SU-DHL-6 (cell line): ENCODE results near the gene CSNK1G2.

ENCODE experiments used
- H2AFZ ChIP-seq: fragments of 200-600 bp; sonication (generic); 2 replicates; pipeline ENCODE4 v1.6.1; 2014; ENCODE audit warnings: low read depth, mild to moderate bottlenecking, moderate library complexity, mixed read lengths, antibody characterized with exemption, low read length; ENCODE audit not compliant: severe bottlenecking
- H3F3A ChIP-seq: fragments of 200-600 bp; shearing (Covaris generic); 2 replicates; pipeline ENCODE4 v1.6.0; 2016; ENCODE audit warnings: antibody characterized with exemption, mild to moderate bottlenecking; ENCODE audit not compliant: insufficient read depth
- H3K27ac ChIP-seq: fragments of 200-600 bp; sonication (generic); 2 replicates; pipeline ENCODE4 v1.5.1; 2016; ENCODE audit warnings: low read depth, mild to moderate bottlenecking, low read length, moderate library complexity, mixed read lengths
- H3K27me3 ChIP-seq: fragments of 200-600 bp; sonication (generic), shearing (Covaris generic); 2 replicates; pipeline ENCODE4 v1.6.0; 2014; ENCODE audit warnings: mild to moderate bottlenecking, low read length
- H3K36me3 ChIP-seq: fragments of 200-600 bp; sonication (generic); 2 replicates; pipeline ENCODE4 v1.6.1; 2014; ENCODE audit warnings: mild to moderate bottlenecking, low read length, mixed read lengths
- H3K4me2 ChIP-seq: fragments of 300-600, 200-600 bp; shearing (Covaris generic), sonication (generic); 2 replicates; pipeline ENCODE4 v1.6.0; 2014; ENCODE audit warnings: low read length, low read depth, mild to moderate bottlenecking; ENCODE audit not compliant: poor library complexity, severe bottlenecking
- H3K4me3 ChIP-seq: fragments of 200-600 bp; sonication (generic); 2 replicates; pipeline ENCODE4 v1.5.1; 2014; ENCODE audit warnings: antibody characterized with exemption, low read length, mild to moderate bottlenecking, mixed read lengths; ENCODE audit not compliant: insufficient read depth, poor library complexity, severe bottlenecking
- H3K79me2 ChIP-seq: fragments of 200-600 bp; sonication (generic); 2 replicates; pipeline ENCODE4 v1.6.1; 2014; ENCODE audit warnings: mild to moderate bottlenecking, low read length, moderate library complexity; ENCODE audit not compliant: insufficient read depth
- H3K9ac ChIP-seq: fragments of 200-600 bp; sonication (generic); 2 replicates; pipeline ENCODE4 v1.7.0; 2014; ENCODE audit warnings: mild to moderate bottlenecking, low read length
- H3K9me2 ChIP-seq: fragments of 200-600 bp; sonication (generic); replicated peaks from 2 replicates; pipeline ENCODE4 v1.6.1; 2014; ENCODE audit warnings: low read length; ENCODE audit not compliant: insufficient read depth
- H3K9me3 ChIP-seq: fragments of 200-600 bp; sonication (generic); 2 replicates; pipeline ENCODE4 v1.6.1; 2014; ENCODE audit warnings: low read length, mixed read lengths; ENCODE audit not compliant: insufficient read depth
- H4K20me1 ChIP-seq: fragments of 200-600 bp; sonication (generic); 2 replicates; pipeline ENCODE4 v1.6.1; 2014; ENCODE audit warnings: low read depth, mild to moderate bottlenecking, antibody characterized with exemption, low read length, moderate library complexity, mixed read lengths
- CTCF ChIP-seq: fragments of 200-600 bp; sonication (generic); IDR thresholded peaks from one replicate; pipeline ENCODE4 v1.5.1; 2017; ENCODE audit warnings: antibody characterized with exemption, mild to moderate bottlenecking, low read length, moderate library complexity; ENCODE audit not compliant: insufficient read depth, poor library complexity, severe bottlenecking
- EZH2phosphoT487 ChIP-seq: fragments of 200-600 bp; sonication (generic), shearing (Covaris generic); conservative IDR thresholded peaks from 2 replicates; pipeline ENCODE4 v1.6.1; 2018; ENCODE audit warnings: mild to moderate bottlenecking, antibody characterized with exemption, low read length, moderate library complexity, mixed read lengths

CSNK1G2 gene

DNA sequence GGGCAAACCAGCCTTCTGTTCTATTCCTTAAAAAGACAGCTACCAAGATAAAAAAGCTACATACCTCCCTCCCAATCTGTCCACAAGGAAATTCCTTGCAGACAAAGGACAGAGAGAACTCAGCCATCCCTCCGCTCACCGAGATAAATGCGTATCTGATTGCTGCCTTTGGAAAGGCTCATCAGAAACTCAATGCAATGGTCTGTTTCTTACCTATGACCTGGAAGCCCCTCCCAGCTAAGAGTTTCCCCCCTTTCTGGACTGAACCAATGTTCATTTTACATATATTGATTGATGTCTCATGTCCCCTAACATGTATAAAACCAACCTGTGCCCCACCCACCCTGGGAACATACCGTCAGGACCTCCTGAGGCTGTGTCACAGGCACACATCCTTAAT, 62.9 kb downstream of the CSNK1G2 start:
- Histone ChIP-seq H3K27me3 (no peaks in the 10 kb centered on the region), H3K4me3 (no peak overlapping the region), H3K9ac (no peak overlapping the region), H4K20me1 (no peaks in the 10 kb centered on the region), H3K79me2 (no peaks in the 10 kb centered on the region), H3K9me2 (no peaks in the 10 kb centered on the region), H3K36me3 (no peaks in the 10 kb centered on the region), H3K9me3 (no peaks in the 10 kb centered on the region), H2AFZ (no peak overlapping the region), H3K4me2 (no peak overlapping the region), H3F3A (no peaks in the 10 kb centered on the region), H3K27ac (no peak overlapping the region)
- TF ChIP-seq EZH2phosphoT487 (no peak), CTCF (no peak)

GRCh38 chr19:2010135-2010668, 69.2 kb downstream of the CSNK1G2 start:
- Histone ChIP-seq H4K20me1 (no peaks in the 10 kb centered on the region), H3K9me2 (no peaks in the 10 kb centered on the region), H3K4me3 (no peak overlapping the region), H3K9me3 (no peaks in the 10 kb centered on the region), H3K27me3 (no peaks in the 10 kb centered on the region), H3K27ac (no peak overlapping the region), H3K9ac (no peak overlapping the region), H3F3A (no peaks in the 10 kb centered on the region), H2AFZ (no peak overlapping the region), H3K4me2 (no peak overlapping the region), H3K79me2 (0 out of 2 replicates have a peak, but pooled peaks cover 5% of the 10 kb centered on the region), H3K36me3 (no peaks in the 10 kb centered on the region)
- TF ChIP-seq CTCF, result no peak
- TF ChIP-seq EZH2phosphoT487, result no peak

DNA sequence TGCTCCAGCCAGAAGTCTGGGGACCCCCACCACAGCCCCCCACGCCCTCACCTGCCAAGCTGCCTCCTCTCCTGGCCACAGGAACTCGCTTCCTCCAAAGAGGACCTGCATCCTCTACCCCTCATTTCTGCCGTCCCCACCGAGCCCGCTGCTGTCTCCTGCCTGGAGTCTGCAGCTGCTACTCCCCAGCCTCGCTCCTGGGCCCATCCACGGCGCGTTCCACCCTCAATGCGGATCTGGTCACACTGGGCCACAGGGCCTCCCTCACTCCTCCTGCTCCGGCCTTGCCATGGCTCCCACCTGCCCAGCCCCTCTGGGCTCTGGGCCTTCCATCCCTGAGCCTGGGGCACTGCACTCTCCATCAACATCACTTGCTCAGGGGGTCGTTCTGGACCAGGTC, 70.2 kb downstream of the CSNK1G2 start:
- no peak overlapping the region for H3K9ac ChIP-seq
- no peak overlapping the region for H3K4me3 ChIP-seq
- no peak for TF ChIP-seq CTCF
- no peak for TF ChIP-seq EZH2phosphoT487
- no peaks in the 10 kb centered on the region for H4K20me1 ChIP-seq
- H3K79me2 ChIP-seq, result 0 out of 2 replicates have a peak, but pooled peaks cover 5% of the 10 kb centered on the region
- H3F3A ChIP-seq, result 0 out of 2 replicates have a peak, but pooled peaks cover 2% of the 10 kb centered on the region
- no peaks in the 10 kb centered on the region for H3K27me3 ChIP-seq
- no peaks in the 10 kb centered on the region for H3K36me3 ChIP-seq
- H3K9me3 ChIP-seq, result no peaks in the 10 kb centered on the region
- no peak overlapping the region for H3K4me2 ChIP-seq
- H2AFZ ChIP-seq, result no peak overlapping the region
- no peak overlapping the region for H3K27ac ChIP-seq
- H3K9me2 ChIP-seq, result no peaks in the 10 kb centered on the region
